DND-41 (cell line): ENCODE measurements around the gene AP5B1.

ENCODE experiments used
- ATAC-seq: fragments of 200-7000 bp; cut with Tn5 transposase; 3 replicates; pipeline ENCODE4 v1.9.1; 2021; ENCODE audit warnings: low read depth; ENCODE audit not compliant: insufficient read depth
- DNase-seq: peaks from one replicate; pipeline ENCODE4 v3.0.0-alpha.2; 2020
- H2AFZ ChIP-seq: 2 replicates; pipeline ENCODE4 v1.6.0; 2012; ENCODE audit warnings: low read depth, low read length
- H3K27ac ChIP-seq: 2 replicates; pipeline ENCODE4 v1.5.1; 2012; ENCODE audit warnings: low read length, inconsistent platforms
- H3K27me3 ChIP-seq: fragments of 200-600 bp; sonication (generic); 2 replicates; pipeline ENCODE4 v1.6.0; 2012; ENCODE audit warnings: low read length, mild to moderate bottlenecking, inconsistent platforms; ENCODE audit not compliant: insufficient read depth, poor library complexity
- H3K36me3 ChIP-seq: 2 replicates; pipeline ENCODE4 v1.5.1; 2012; ENCODE audit warnings: low read length, inconsistent platforms; ENCODE audit not compliant: insufficient read depth
- H3K4me1 ChIP-seq: 2 replicates; pipeline ENCODE4 v1.5.1; 2012; ENCODE audit warnings: mild to moderate bottlenecking, low read length; ENCODE audit not compliant: insufficient read depth
- H3K4me2 ChIP-seq: 2 replicates; pipeline ENCODE4 v1.6.0; 2012; ENCODE audit warnings: mild to moderate bottlenecking, moderate library complexity, low read length, inconsistent platforms; ENCODE audit not compliant: insufficient read depth
- H3K4me3 ChIP-seq, 2 experiments: fragments of 200-600 bp in 1 of 2; shearing (Covaris generic) in 1 of 2; 2 replicates each; pipeline ENCODE4 v1.5.1; 2012 to 2016; ENCODE audit warnings: inconsistent platforms in 2 of 2, low read length in 2 of 2, mild to moderate bottlenecking in 2 of 2, low read depth in 1 of 2, moderate library complexity in 1 of 2
- H3K79me2 ChIP-seq: 2 replicates; pipeline ENCODE4 v1.6.0; 2012; ENCODE audit warnings: low read length, inconsistent platforms; ENCODE audit not compliant: insufficient read depth
- H3K9ac ChIP-seq: 2 replicates; pipeline ENCODE4 v1.6.0; 2012; ENCODE audit warnings: low read depth, mild to moderate bottlenecking, inconsistent platforms, low read length, moderate library complexity
- H3K9me3 ChIP-seq: 2 replicates; pipeline ENCODE4 v1.5.1; 2012; ENCODE audit warnings: low read length, moderate library complexity, mild to moderate bottlenecking, inconsistent platforms; ENCODE audit not compliant: insufficient read depth, severe bottlenecking
- H4K20me1 ChIP-seq: 2 replicates; pipeline ENCODE4 v1.6.0; 2012; ENCODE audit warnings: low read length; ENCODE audit not compliant: insufficient read depth
- CTCF ChIP-seq: IDR thresholded peaks from 2 replicates; pipeline ENCODE4 v1.5.1; 2012; ENCODE audit warnings: borderline replicate concordance, low read length, moderate library complexity, mild to moderate bottlenecking; ENCODE audit not compliant: poor library complexity, severe bottlenecking; ENCODE audit errors: extremely low read depth
- EZH2 ChIP-seq: IDR thresholded peaks from 3 replicates; pipeline ENCODE4 v1.6.1; 2012; ENCODE audit warnings: borderline replicate concordance, low read depth, mild to moderate bottlenecking, moderate library complexity, low read length, inconsistent platforms; ENCODE audit not compliant: severe bottlenecking

Gene AP5B1

GRCh38 chr11:65781152-65781961, 581 bp upstream of the AP5B1 start:
- Histone ChIP-seq H2AFZ (peak overlapping the region; percentile 94), H3K27me3 (no peaks in the 10 kb centered on the region), H4K20me1 (peaks cover 32% of the 10 kb centered on the region), H3K9ac (peak overlapping the region; percentile 93), H3K4me1 (peaks cover 26% of the 10 kb centered on the region), H3K4me3 (peak overlapping the region in 1 of 2 experiments; percentile 97; a peak in 3 of 4 replicates), H3K27ac (no peak overlapping the region), H3K79me2 (peaks cover 19% of the 10 kb centered on the region), H3K36me3 (peaks cover 32% of the 10 kb centered on the region), H3K4me2 (peak overlapping the region; percentile 97), H3K9me3 (no peaks in the 10 kb centered on the region)
- DNase-seq: no peak
- ATAC-seq: peak; percentile 25; the same call in 2 of the 3 replicates
- no peak for TF ChIP-seq EZH2
- peak; percentile 51 for TF ChIP-seq CTCF

- peaks cover 26% of the 10 kb centered on the region for H3K4me1 ChIP-seq
- peak overlapping the region; percentile 82 for H3K27ac ChIP-seq
These were observed 632 bp downstream of the AP5B1 start for GRCh38 chr11:65779919-65780769.

GRCh38 chr11:65779669-65779918, 1.2 kb downstream of the AP5B1 start:
- H3K9me3 ChIP-seq: no peaks in the 10 kb centered on the region
- DNase-seq (no peak), ATAC-seq (no peak)
- peak overlapping the region; percentile 93 for H3K9ac ChIP-seq
- H3K4me3 ChIP-seq: peak overlapping the region; percentile 84 to 97; a peak in 3 of 4 replicates
- peaks cover 40% of the 10 kb centered on the region for H4K20me1 ChIP-seq
- H3K4me1 ChIP-seq: peaks cover 26% of the 10 kb centered on the region
- H2AFZ ChIP-seq: no peak overlapping the region
- H3K4me2 ChIP-seq: peak overlapping the region; percentile 97
- TF ChIP-seq EZH2 (no peak), CTCF (no peak)
- peaks cover 19% of the 10 kb centered on the region for H3K79me2 ChIP-seq
- H3K27ac ChIP-seq: peak overlapping the region; percentile 28; the same call in 1 of the 2 replicates
- H3K36me3 ChIP-seq: peaks cover 32% of the 10 kb centered on the region
- H3K27me3 ChIP-seq: no peaks in the 10 kb centered on the region

More at GRCh38 chr11:65779919-65780769, 632 bp downstream of the AP5B1 start:
- peak overlapping the region; percentile 93 for H3K9ac ChIP-seq
- ATAC-seq (peak; percentile 77), DNase-seq (peak; percentile 80)
- peak overlapping the region; percentile 84 to 97 for H3K4me3 ChIP-seq
- H3K27me3 ChIP-seq: no peaks in the 10 kb centered on the region
- no peaks in the 10 kb centered on the region for H3K9me3 ChIP-seq
- H3K4me2 ChIP-seq: peak overlapping the region; percentile 97
- H3K79me2 ChIP-seq: peaks cover 19% of the 10 kb centered on the region
- peak overlapping the region; percentile 94 for H2AFZ ChIP-seq
- TF ChIP-seq EZH2 (no peak), CTCF (peak; percentile 95)
- peaks cover 37% of the 10 kb centered on the region for H4K20me1 ChIP-seq
- peaks cover 32% of the 10 kb centered on the region for H3K36me3 ChIP-seq
